Fibroblast of pulmonary artery (primary cell): ENCODE measurements around the gene ARMCX2.
"Not testable (repeated sequence)": the region's sequence is repeated elsewhere in the genome, so short reads cannot be mapped to it uniquely, and the experiment has no call there.

Experiments used
- DNase-seq: peaks from one replicate; pipeline ENCODE4 v3.0.0-alpha.2; 2010; ENCODE audit warnings: low read depth
- H3K4me3 ChIP-seq: replicated peaks from 2 replicates; pipeline ENCODE4 v1.5.1; 2011; ENCODE audit warnings: low read depth, mild to moderate bottlenecking, control low read depth, low read length, moderate library complexity
- CTCF ChIP-seq: IDR thresholded peaks from 2 replicates; pipeline ENCODE4 v1.5.1; 2011; ENCODE audit warnings: mild to moderate bottlenecking, control low read depth, low read length, inconsistent platforms; ENCODE audit errors: missing control alignments

Gene ARMCX2

DNA sequence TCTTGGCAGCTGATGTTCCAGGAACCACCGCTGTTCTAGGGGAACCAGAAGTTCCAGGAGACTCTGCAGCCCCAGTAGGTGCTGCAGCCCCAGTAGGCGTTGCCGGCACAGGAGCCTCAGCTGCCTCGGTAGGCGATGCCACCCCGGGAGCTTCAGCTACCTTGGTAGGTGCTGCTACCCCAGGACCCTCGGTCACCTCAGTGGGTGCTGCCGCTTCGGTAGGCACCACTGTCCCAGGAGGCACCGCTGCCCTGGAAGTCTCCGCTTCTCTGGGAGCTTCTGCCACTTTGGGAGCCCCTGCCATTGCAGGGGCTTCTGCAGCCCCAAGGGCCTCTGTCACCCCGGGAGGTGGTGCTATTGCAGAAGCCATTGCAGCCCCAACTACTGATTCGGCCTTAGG, 2.8 kb downstream of the ARMCX2 start:
- no peak for TF ChIP-seq CTCF
- no peak overlapping the region for H3K4me3 ChIP-seq
- no peak for DNase-seq

GRCh38 chrX:101655534-101655933, 4.1 kb downstream of the ARMCX2 start:
- H3K4me3 ChIP-seq = no peak overlapping the region
- no peak for TF ChIP-seq CTCF
- no peak for DNase-seq

DNA sequence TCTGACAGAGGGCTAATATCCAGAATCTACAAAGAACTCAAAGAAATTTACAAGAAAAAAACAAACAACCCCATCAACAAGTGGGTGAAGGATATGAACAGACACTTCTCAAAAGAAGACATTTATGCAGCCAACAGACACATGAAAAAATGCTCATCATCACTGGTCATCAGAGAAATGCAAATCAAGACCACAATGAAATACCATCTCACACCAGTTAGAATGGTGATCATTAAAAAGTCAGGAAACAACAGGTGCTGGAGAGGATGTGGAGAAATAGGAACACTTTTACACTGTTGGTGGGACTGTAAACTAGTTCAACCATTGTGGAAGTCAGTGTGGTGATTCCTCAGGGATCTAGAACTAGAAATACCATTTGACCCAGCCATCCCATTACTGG, 11.9 kb downstream of the ARMCX2 start:
- not testable (repeated sequence) for H3K4me3 ChIP-seq, DNase-seq

GRCh38 chrX:101642093-101642492, 17.6 kb downstream of the ARMCX2 start:
- no peak for DNase-seq
- TF ChIP-seq CTCF = no peak
- no peak overlapping the region for H3K4me3 ChIP-seq

DNA sequence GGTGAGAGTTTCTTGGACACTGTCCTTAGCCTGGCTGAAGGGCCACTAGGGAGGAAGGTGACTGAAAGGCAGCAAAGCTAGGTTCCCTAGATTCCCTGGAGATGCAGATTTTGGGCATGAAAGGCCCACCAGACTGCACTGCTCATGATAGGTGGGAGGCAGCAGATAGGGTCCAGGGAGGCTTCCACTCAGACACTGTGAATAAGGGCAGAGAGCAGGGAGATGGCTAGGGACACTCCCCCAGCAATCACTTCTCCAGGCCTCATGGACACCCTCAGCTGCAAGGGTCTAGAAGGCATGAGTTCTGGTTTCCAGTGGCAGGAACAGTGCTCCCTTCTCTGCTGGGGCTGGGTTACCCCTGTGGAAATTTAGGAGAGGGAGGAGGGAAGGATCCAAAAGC, 20.1 kb downstream of the ARMCX2 start:
- no peak for TF ChIP-seq CTCF
- no peak for DNase-seq
- H3K4me3 ChIP-seq = no peak overlapping the region

DNA sequence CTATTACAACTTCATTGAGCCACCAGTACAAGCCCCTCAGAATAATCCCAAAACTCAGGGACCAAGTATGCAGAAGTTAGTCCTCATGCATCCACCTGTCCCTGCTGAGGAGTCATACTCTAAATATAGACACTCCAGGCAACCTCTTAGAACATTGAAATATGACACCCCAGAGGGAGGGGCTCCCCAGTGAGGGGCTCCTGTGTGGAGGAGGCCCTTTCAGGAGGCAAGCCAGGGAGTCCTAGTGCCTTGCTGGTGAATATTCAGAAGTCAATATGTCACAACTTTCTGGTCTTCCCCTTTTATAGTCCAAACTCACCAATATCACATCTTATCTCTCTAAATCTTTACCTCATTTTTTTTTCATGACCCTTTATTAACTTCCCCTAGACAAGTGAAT, 40.3 kb downstream of the ARMCX2 start:
- no peak for TF ChIP-seq CTCF
- no peak overlapping the region for H3K4me3 ChIP-seq
- DNase-seq = no peak

DNA sequence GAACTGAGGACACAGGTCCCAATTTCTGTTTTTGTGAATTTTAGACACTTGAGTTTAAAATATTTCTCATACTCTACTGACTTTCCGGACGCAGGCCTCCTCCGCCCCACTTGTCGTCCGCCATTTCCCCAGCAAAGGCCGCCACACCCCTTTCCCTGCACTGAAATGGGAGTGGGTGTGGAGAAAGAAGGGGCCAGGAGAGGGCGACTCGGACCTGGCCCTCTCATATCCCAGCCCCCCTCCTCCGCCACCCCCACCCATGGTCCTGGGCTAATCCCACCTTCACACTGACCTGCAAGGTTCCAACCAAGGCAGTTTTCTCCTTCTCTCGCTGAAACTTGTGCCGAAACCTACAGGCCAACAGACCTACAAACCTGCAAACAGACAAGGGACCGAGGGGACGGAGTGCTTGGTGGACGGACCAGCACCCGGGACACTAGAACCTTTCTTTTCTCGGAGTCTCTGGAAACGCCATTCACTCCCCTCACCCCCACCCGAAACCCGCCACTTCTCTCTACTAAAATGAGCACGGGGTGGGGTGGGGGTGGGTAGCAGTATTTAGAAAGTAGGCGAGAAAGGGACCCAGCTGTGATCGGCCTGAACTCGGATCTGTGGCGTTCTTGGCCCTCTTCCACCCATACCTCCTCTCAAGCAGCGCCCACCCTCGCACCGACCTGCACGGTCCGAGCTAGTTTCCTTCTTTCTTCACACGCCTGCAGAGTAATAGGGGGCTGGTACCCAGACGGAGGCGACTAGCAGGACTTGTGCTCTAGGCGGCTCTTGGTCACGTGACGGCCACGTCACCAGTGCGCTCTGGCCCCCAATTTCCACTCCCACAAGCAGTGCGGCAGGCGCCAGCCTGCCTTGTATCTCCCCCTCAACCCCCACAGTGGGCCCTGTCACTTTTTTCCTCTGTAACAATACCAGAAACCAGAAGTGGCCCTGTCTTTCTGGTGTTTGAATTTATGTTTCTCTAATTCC, 42.1 kb downstream of the ARMCX2 start, which contains the start of gene ARMCX6:
Gene ARMCX6, minus strand, starts transcription at position 790 of the 981 bp plus-strand sequence. CDS start 1,380 bp downstream, outside the sequence.
- peak; percentile 76 for DNase-seq
- peak; percentile 24 for TF ChIP-seq CTCF
- peak within 1 kb of the TSS; percentile 74 for H3K4me3 ChIP-seq
